Gastrocnemius medialis (tissue), 4 donors: ENCODE results near the gene PRMT7. TPM values are rescaled to one million over a fixed set of nuclear protein-coding genes. Genes with fewer than 3 reads are reported as not detected.

Experiments used
- ATAC-seq, 2 donors: fragments of 150-250 bp; one replicate each; pipeline ENCODE4 v1.9.1; 2016
- DNase-seq, 2 donors: peaks; one replicate each; pipeline ENCODE4 v3.0.0-alpha.2; 2019
- H3K27ac ChIP-seq, 4 donors: fragments of 200-600 bp; sonication (generic); 1 replicate in 1 of 4; 2 replicates in 3 of 4; pipeline ENCODE4 v1.5.1; 2016 to 2018; ENCODE audit warnings: mild to moderate bottlenecking in 2 of 4, moderate library complexity in 1 of 4
- H3K27me3 ChIP-seq, 3 donors: fragments of 200-600 bp; sonication (generic) in 2 of 3; 1 replicate in 1 of 3; 2 replicates in 2 of 3; pipeline versions ENCODE4 v1.5.1 to v1.6.0; 2016 to 2019; ENCODE audit warnings: mild to moderate bottlenecking in 1 of 3, moderate library complexity in 1 of 3
- H3K36me3 ChIP-seq, 2 donors: fragments of 200-600 bp; sonication (generic) in 1 of 2; one replicate each; pipeline ENCODE4 v1.5.1; 2017 to 2018
- H3K4me1 ChIP-seq, 2 donors: fragments of 200-600 bp; sonication (generic) in 1 of 2; one replicate each; pipeline ENCODE4 v1.5.1; 2016 to 2017; ENCODE audit warnings: mild to moderate bottlenecking in 2 of 2
- H3K4me3 ChIP-seq, 4 donors: fragments of 200-600 bp; sonication (generic) in 3 of 4; 1 replicate in 1 of 4; 2 replicates in 3 of 4; pipeline ENCODE4 v1.5.1; 2016 to 2019; ENCODE audit warnings: mild to moderate bottlenecking in 2 of 4
- H3K9me3 ChIP-seq, 3 donors: fragments of 200-600 bp; sonication (generic) in 2 of 3; 1 replicate in 1 of 3; 2 replicates in 2 of 3; pipeline ENCODE4 v1.5.1; 2016 to 2019
- CTCF ChIP-seq, 5 experiments: fragments of 450-650 bp in 3 of 5; fragments of 200-600 bp in 2 of 5; sonication (generic) in 2 of 5; IDR thresholded peaks in 4 of 5; conservative IDR thresholded peaks in 1 of 5; 1 replicate in 4 of 5; 2 replicates in 1 of 5; pipeline ENCODE4 v1.5.1; 2016 to 2019; ENCODE audit warnings: antibody characterized with exemption in 5 of 5, mild to moderate bottlenecking in 3 of 5, moderate library complexity in 3 of 5
- POLR2A ChIP-seq, 2 donors: fragments of 450-650 bp; IDR thresholded peaks; one replicate each; pipeline ENCODE4 v1.6.1; 2017; ENCODE audit warnings: antibody characterized with exemption in 2 of 2, mild to moderate bottlenecking in 2 of 2, moderate library complexity in 2 of 2
- in situ Hi-C, 4 donors: fragments of 200-750 bp; cut with MboI; loops; one replicate each; pipeline versions ENCODE4 v1.15.0 to v1.8.0; 2017; ENCODE audit warnings: low sequenced_read_pairs in 4 of 4
- intact Hi-C: fragments of 100-400 bp; cut with DNase I; formaldehyde crosslinking; loops from one replicate; pipeline ENCODE4 v1.15.1; 2023; ENCODE audit warnings: low total_unique reads
- total RNA-seq, 4 donors: library from RNA; depleted of rRNA; stranded (reverse); fragments of >200 nt; gene quantifications; one replicate each; pipeline versions ENCODE4 v1.1.0 to v1.2.3, GENCODE V29; 2016

PRMT7 gene
- total RNA-seq, 4 donors from 2014 or later = 22.2 to 41.0 (median 32.8) TPM

GRCh38 chr16:68386628-68387027 is 75.8 kb downstream of the PRMT7 start:
- no peaks in the 10 kb centered on the region for H3K36me3 ChIP-seq
- TF ChIP-seq CTCF (IDR thresholded peaks at IDR 0.05 in 4 of 5, conservative IDR thresholded peaks at IDR 0.05 in 1 of 5) = no peak
- H3K27me3 ChIP-seq = no peaks in the 10 kb centered on the region
- no peak overlapping the region for H3K4me3 ChIP-seq
- in situ Hi-C loops = loop anchor here in 1 of 4 donors (25.0 kb wide), 1 partner anchor 126 kb away; no protein-coding TSS in a partner anchor
- intact Hi-C loops = no loop called here
- no peak overlapping the region for H3K27ac ChIP-seq
- H3K4me1 ChIP-seq = peaks cover 8 to 14% of the 10 kb centered on the region in 2 donors
- DNase-seq (no peak), ATAC-seq (no peak)
- no peaks in the 10 kb centered on the region for H3K9me3 ChIP-seq

- TF ChIP-seq CTCF (IDR thresholded peaks at IDR 0.05 in 4 of 5, conservative IDR thresholded peaks at IDR 0.05 in 1 of 5) = no peak
- TF ChIP-seq POLR2A (IDR thresholded peaks at IDR 0.05) = no peak
- no peaks in the 10 kb centered on the region for H3K36me3 ChIP-seq
- H3K27ac ChIP-seq = no peak overlapping the region
- no peak overlapping the region for H3K4me3 ChIP-seq
- no peaks in the 10 kb centered on the region for H3K27me3 ChIP-seq
- no peaks in the 10 kb centered on the region for H3K9me3 ChIP-seq
- peaks cover 8 to 14% of the 10 kb centered on the region in 2 donors for H3K4me1 ChIP-seq
- DNase-seq (no peak), ATAC-seq (no peak)
- intact Hi-C loops = no loop called here
- in situ Hi-C loops = loop anchor here in 1 of 4 donors (25.0 kb wide), 1 partner anchor 125 kb away; no protein-coding TSS in a partner anchor
Observed at GRCh38 chr16:68387301-68387700, 76.5 kb downstream of the PRMT7 start.

GRCh38 chr16:68388124-68388523 is 77.3 kb downstream of the PRMT7 start:
- no peak for TF ChIP-seq CTCF (IDR thresholded peaks at IDR 0.05 in 4 of 5, conservative IDR thresholded peaks at IDR 0.05 in 1 of 5)
- TF ChIP-seq POLR2A (IDR thresholded peaks at IDR 0.05) = no peak
- Histone ChIP-seq H3K27me3 (no peaks in the 10 kb centered on the region), H3K4me3 (no peak overlapping the region), H3K36me3 (no peaks in the 10 kb centered on the region), H3K27ac (no peak overlapping the region), H3K9me3 (no peaks in the 10 kb centered on the region), H3K4me1 (peaks cover 8 to 14% of the 10 kb centered on the region in 2 donors)
- no peak for ATAC-seq
- in situ Hi-C loops = loop anchor here in 1 of 4 donors (25.0 kb wide), 1 partner anchor 124 kb away; no protein-coding TSS in a partner anchor
- intact Hi-C loops = no loop called here
- no peak for DNase-seq

- ATAC-seq = no peak
- intact Hi-C loops = no loop called here
- Histone ChIP-seq H3K36me3 (no peaks in the 10 kb centered on the region), H3K4me1 (peaks cover 8 to 12% of the 10 kb centered on the region in 2 donors), H3K9me3 (no peaks in the 10 kb centered on the region), H3K4me3 (no peak overlapping the region), H3K27me3 (no peaks in the 10 kb centered on the region), H3K27ac (no peak overlapping the region)
- in situ Hi-C loops = loop anchor here in 1 of 4 donors (25.0 kb wide), 1 partner anchor 123 kb away; no protein-coding TSS in a partner anchor
- no peak for DNase-seq
- no peak for TF ChIP-seq CTCF (IDR thresholded peaks at IDR 0.05 in 4 of 5, conservative IDR thresholded peaks at IDR 0.05 in 1 of 5)
- TF ChIP-seq POLR2A (IDR thresholded peaks at IDR 0.05) = no peak
Observed at GRCh38 chr16:68389006-68389405, 78.2 kb downstream of the PRMT7 start.
